ENCODE data around the gene ZFYVE9. TPM values are rescaled to one million over a fixed set of nuclear protein-coding genes. Genes with fewer than 3 reads are reported as not detected.

ZFYVE9 gene
- total and polyA plus RNA-seq, 2 of the 13 experiments (the other 11 are each of a cell fraction or from before 2014, with no cell fraction given), result 9.2 to 19.8 TPM

GRCh38 chr1:52281518-52281917, 139.6 kb downstream of the ZFYVE9 start (continued):
- TF ChIP-seq TRIM24 (CRISPR knock-in tag; IDR thresholded peaks at IDR 0.05), result 0 out of 2 replicates have a peak, but pooled peaks have one; percentile 35
- no peak for TF ChIP-seq ZNF225 (CRISPR knock-in tag; IDR thresholded peaks at IDR 0.05)
- TF ChIP-seq SNAPC2 (CRISPR knock-in tag; IDR thresholded peaks at IDR 0.05), result 0 out of 2 replicates have a peak, but pooled peaks have one; percentile 61
- TF ChIP-seq ZNF772 (CRISPR knock-in tag; IDR thresholded peaks at IDR 0.05), result peak; percentile 45; the same call in 1 of the 2 replicates
- peak; percentile 65; the same call in 1 of the 2 replicates for TF ChIP-seq RERE (CRISPR knock-in tag; IDR thresholded peaks at IDR 0.05; ENCODE audit: low read depth)
- TF ChIP-seq SNRNP70 (IDR thresholded peaks at IDR 0.05; ENCODE audit: low read depth, low read length), result no peak
- peak; percentile 60; the same call in 1 of the 2 replicates for TF ChIP-seq MEF2D (CRISPR knock-in tag; IDR thresholded peaks at IDR 0.05)
- peak; percentile 63; the same call in 1 of the 2 replicates for TF ChIP-seq MIXL1 (CRISPR knock-in tag; IDR thresholded peaks at IDR 0.05)
- peak; percentile 27; the same call in 1 of the 2 replicates for TF ChIP-seq ZNF614 (CRISPR knock-in tag; IDR thresholded peaks at IDR 0.05; ENCODE audit: borderline replicate concordance)
- no peak for TF ChIP-seq HNF1A (IDR thresholded peaks at IDR 0.05; ENCODE audit: low read depth)
- no peak for TF ChIP-seq HNF1A (CRISPR knock-in tag; IDR thresholded peaks at IDR 0.05; ENCODE audit: borderline replicate concordance)
- peak; percentile 95 for TF ChIP-seq ZNF792 (CRISPR knock-in tag; IDR thresholded peaks at IDR 0.05)
- TF ChIP-seq HMG20B (CRISPR knock-in tag; conservative IDR thresholded peaks at IDR 0.05), result peak; percentile 54; the same call in 1 of the 2 replicates
- no peak for TF ChIP-seq FOXA1 (IDR thresholded peaks at IDR 0.05)
- TF ChIP-seq FOXA1 (CRISPR knock-in tag; IDR thresholded peaks at IDR 0.05), result peak; percentile 82
- peak; percentile 87 for TF ChIP-seq CEBPG (CRISPR knock-in tag; IDR thresholded peaks at IDR 0.05)
- TF ChIP-seq DNMT1 (CRISPR knock-in tag; IDR thresholded peaks at IDR 0.05), result no peak
- TF ChIP-seq ZNF101 (CRISPR knock-in tag; IDR thresholded peaks at IDR 0.05; ENCODE audit: borderline replicate concordance, low read depth), result no peak
- TF ChIP-seq FOXJ3 (CRISPR knock-in tag; IDR thresholded peaks at IDR 0.05; ENCODE audit: borderline replicate concordance), result 0 out of 2 replicates have a peak, but pooled peaks have one; percentile 53
- 0 out of 2 replicates have a peak, but pooled peaks have one; percentile 36 for TF ChIP-seq FOXK1 (CRISPR knock-in tag; IDR thresholded peaks at IDR 0.05; ENCODE audit: borderline replicate concordance, low read depth)
- TF ChIP-seq ZNF7 (CRISPR knock-in tag; IDR thresholded peaks at IDR 0.05), result no peak
- TF ChIP-seq GATA4 (IDR thresholded peaks at IDR 0.05; ENCODE audit: borderline replicate concordance, low read depth), result peak; percentile 83
- 0 out of 2 replicates have a peak, but pooled peaks have one; percentile 35 for TF ChIP-seq ZNF124 (CRISPR knock-in tag; IDR thresholded peaks at IDR 0.05)

All from HepG2 (cell line).